SH-SY5Y (cell line): Measurements from ENCODE around the gene SMARCC1.

Experiments
- GATA2 ChIP-seq: IDR thresholded peaks from 2 replicates; pipeline ENCODE4 v1.6.1; 2011; ENCODE audit warnings: mild to moderate bottlenecking, low read depth, low read length
- GATA3 ChIP-seq: IDR thresholded peaks from 2 replicates; pipeline ENCODE4 v1.6.1; 2011; ENCODE audit warnings: low read depth, mild to moderate bottlenecking, low read length, moderate library complexity

The SMARCC1 gene

DNA sequence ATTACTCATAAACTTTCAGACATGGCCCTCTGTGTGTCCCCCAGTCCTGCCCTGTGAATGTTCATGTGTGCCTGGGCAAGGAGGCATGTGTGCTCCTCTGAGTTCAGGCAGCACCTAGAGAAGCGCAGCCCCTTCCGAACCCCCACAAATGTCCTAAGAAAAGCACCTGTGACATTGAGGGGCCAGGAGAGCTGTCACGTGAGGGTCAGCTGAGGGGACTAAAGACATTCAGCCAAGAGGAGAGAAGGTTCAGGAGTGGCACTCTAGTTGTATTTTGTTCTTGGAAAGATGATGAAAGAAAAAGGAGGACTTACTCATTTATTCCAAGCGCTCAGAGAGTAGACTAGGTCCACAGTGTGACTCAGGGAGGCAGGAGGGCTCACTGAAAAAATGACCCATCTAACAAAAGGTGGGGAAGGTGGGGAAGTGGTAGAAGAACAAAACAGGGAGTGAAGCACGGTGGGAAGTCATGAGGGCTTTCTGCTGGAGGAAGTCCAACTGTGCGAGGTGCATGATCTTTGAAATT lies 240.0 kb downstream of the SMARCC1 start:
- TF ChIP-seq GATA2 (no peak), GATA3 (no peak)

DNA sequence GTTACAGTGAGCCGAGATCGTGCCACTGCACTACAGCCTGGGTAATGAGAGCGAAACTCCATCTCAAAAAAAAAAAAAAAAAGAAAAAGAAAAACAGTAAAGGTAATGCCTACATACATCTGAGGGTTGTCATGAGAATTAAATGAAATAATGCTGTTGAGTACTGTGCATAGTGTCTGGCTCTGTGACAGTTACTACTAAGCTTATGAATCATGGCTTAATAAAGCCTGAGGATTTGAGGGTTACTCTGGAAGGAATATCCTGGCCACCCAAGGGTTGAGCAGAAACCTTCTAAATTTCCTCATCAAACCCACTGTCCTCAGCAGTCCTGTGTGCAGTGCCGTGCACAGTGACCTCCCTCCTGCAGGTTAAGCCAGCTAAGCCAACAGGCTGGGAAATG lies 241.4 kb downstream of the SMARCC1 start:
- TF ChIP-seq GATA3 (no peak), GATA2 (no peak)

DNA sequence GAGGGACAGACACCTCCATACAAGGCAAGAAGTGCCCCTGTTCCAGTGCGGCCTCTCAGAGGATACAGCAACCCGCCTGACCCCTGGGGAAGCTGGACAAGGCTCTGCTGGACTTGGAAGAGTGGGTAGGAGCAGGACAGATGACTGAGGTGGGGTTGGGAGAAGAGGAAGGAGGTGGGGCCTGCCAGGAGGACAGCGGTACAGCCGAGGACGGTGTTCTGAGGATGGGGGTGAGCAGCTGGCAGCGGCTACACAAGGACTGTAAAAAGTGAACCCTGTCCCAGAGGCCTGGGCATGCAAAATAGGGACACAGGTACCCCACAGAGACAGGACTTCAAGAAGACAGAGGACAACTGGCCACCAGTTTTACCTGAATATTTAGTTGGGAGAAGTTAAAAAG lies 244.7 kb downstream of the SMARCC1 start:
- TF ChIP-seq GATA3 (no peak), GATA2 (no peak)

DNA sequence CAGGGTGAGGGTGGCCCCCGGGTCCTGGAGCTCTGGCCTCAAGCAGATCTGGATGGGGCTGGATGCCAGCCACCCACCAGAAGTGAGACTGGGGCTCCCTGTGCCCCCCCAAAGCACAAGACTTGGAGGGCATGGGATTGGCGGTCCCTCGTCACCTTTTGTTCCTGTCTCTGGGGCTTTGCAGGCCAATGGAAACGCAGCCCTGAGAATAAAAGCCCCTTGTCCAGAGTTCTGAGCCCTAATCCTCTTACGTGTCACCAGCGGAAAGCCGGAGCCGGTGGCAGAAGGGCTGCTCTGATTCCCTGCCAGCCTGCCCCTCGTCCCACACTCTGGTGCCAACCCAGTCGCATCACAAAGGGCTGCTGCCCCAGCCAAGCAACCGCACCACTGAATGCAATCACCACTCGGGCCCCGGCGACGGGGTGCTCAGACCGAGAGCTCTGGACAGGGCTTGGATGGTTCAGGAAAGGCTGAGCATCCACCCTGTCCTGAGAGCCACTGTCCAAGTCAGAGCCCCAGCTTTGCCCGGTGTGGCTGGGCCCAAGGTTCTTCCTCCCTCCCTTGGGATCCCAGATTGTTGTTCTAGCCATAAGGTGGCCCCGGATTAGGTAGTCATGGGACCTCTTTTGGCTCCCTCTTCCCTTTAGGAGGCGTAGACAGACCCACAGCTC lies 245.3 kb downstream of the SMARCC1 start:
- TF ChIP-seq GATA2 = no peak
- no peak for TF ChIP-seq GATA3
